ENCODE results near the gene ALDH1A3. TPM values are rescaled to one million over a fixed set of nuclear protein-coding genes. Genes with fewer than 3 reads are reported as not detected.
A peak's percentile ranks its signal among the peaks of the same experiment; 100 is the strongest.

The ALDH1A3 gene
- total RNA-seq, 1 donor, result 54.6 TPM

DNA sequence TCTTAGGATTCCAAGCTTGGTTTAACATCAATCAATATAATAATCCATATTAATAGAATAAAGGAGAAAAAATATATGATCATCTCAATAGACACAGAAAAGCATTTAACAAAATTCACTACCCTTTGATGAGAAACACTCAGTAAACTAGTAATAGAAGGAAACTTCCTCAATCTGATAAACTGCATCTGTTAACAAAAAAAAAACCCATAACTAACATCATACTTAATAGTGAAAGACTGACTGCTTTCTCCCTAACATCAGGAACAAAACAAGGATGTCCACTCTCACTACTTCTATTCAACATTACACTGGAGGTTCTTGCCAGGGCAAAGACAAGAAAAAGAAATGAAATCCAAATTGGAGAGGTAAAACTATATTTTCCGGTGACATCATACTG is 70.1 kb downstream of the ALDH1A3 start:
- Histone ChIP-seq H3K4me1 (ENCODE audit: insufficient read depth, low read length) (no peaks in the 10 kb centered on the region), H3K79me2 (ENCODE audit: insufficient read depth, low read length) (peaks cover 10% of the 10 kb centered on the region), H3K27ac (ENCODE audit: low read depth, low read length) (no peak overlapping the region), H3K4me3 (ENCODE audit: insufficient read depth, low read length) (no peak overlapping the region), H3K4me2 (ENCODE audit: insufficient read depth, low read length) (no peak overlapping the region), H3K36me3 (ENCODE audit: insufficient read depth, low read length) (no peaks in the 10 kb centered on the region), H2AFZ (ENCODE audit: low read length) (no peak overlapping the region), H3K9me3 (ENCODE audit: low read depth, low read length) (no peaks in the 10 kb centered on the region), H3K27me3 (ENCODE audit: insufficient read depth, low read length) (no peaks in the 10 kb centered on the region), H4K20me1 (ENCODE audit: insufficient read depth, low read length) (no peaks in the 10 kb centered on the region)
- no peak for DNase-seq (ENCODE audit: insufficient read length, low spot score, missing footprints)
- TF ChIP-seq, protein P1, sequence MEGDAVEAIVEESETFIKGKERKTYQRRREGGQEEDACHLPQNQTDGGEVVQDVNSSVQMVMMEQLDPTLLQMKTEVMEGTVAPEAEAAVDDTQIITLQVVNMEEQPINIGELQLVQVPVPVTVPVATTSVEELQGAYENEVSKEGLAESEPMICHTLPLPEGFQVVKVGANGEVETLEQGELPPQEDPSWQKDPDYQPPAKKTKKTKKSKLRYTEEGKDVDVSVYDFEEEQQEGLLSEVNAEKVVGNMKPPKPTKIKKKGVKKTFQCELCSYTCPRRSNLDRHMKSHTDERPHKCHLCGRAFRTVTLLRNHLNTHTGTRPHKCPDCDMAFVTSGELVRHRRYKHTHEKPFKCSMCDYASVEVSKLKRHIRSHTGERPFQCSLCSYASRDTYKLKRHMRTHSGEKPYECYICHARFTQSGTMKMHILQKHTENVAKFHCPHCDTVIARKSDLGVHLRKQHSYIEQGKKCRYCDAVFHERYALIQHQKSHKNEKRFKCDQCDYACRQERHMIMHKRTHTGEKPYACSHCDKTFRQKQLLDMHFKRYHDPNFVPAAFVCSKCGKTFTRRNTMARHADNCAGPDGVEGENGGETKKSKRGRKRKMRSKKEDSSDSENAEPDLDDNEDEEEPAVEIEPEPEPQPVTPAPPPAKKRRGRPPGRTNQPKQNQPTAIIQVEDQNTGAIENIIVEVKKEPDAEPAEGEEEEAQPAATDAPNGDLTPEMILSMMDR (IDR thresholded peaks at IDR 0.05; ENCODE audit: extremely low read depth, low read depth, low read length), result no peak

DNA sequence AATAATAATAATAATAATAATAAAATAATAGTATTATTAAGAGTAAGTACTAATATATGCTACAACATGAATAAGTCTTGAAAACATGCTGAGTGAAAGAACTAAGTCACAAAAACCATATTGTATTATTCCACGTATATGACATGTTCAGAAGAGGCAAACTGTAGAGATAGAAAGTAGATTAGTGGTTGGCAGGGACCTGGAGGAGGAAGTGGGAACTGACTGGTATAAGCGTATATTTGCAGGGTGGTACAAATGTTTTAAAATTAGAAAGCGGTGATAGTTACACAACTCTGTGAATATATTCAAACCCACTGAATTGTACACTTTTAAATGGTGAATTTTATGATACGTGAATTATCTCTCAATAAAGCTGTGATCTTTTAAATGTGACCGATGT is 72.3 kb downstream of the ALDH1A3 start:
- H3K79me2 ChIP-seq (ENCODE audit: insufficient read depth, low read length), result peaks cover 22% of the 10 kb centered on the region

DNA sequence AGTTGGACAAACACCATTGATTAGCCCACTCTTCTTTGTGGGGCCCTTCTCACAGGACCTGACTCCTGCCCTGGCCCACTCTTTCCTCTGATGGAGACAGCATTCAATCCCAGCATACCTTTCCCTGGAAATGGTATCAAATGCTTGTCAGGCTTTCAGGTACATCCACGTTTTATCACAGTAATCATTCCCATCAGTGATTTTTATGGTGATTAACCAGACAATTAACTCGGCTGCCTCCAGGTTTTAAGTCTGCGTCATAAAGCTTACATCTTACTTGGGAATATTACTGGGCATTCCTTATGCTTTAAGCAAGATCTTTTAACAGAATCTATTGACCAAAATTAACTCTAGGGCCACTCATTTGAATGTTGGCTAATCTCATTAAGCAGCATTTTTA is 72.9 kb downstream of the ALDH1A3 start:
- no peaks in the 10 kb centered on the region for H3K9me3 ChIP-seq (ENCODE audit: low read depth, low read length)
- no peaks in the 10 kb centered on the region for H3K36me3 ChIP-seq (ENCODE audit: insufficient read depth, low read length)
- H3K27me3 ChIP-seq (ENCODE audit: insufficient read depth, low read length), result no peaks in the 10 kb centered on the region
- TF ChIP-seq, protein P1 (IDR thresholded peaks at IDR 0.05; ENCODE audit: extremely low read depth, low read depth, low read length), result no peak
- peaks cover 26% of the 10 kb centered on the region for H3K79me2 ChIP-seq (ENCODE audit: insufficient read depth, low read length)
- H3K27ac ChIP-seq (ENCODE audit: low read depth, low read length), result no peak overlapping the region
- H3K4me2 ChIP-seq (ENCODE audit: insufficient read depth, low read length), result no peak overlapping the region
- H3K4me3 ChIP-seq (ENCODE audit: insufficient read depth, low read length), result no peak overlapping the region
- H4K20me1 ChIP-seq (ENCODE audit: insufficient read depth, low read length), result no peaks in the 10 kb centered on the region
- no peak overlapping the region for H2AFZ ChIP-seq (ENCODE audit: low read length)
- peaks cover 5% of the 10 kb centered on the region for H3K4me1 ChIP-seq (ENCODE audit: insufficient read depth, low read length)
- no peak for DNase-seq (ENCODE audit: insufficient read length, low spot score, missing footprints)

More for the DNA sequence above, 72.3 kb downstream of the ALDH1A3 start:
- H3K4me2 ChIP-seq (ENCODE audit: insufficient read depth, low read length), result no peak overlapping the region
- H3K4me3 ChIP-seq (ENCODE audit: insufficient read depth, low read length), result no peak overlapping the region
- no peaks in the 10 kb centered on the region for H3K27me3 ChIP-seq (ENCODE audit: insufficient read depth, low read length)
- no peak overlapping the region for H2AFZ ChIP-seq (ENCODE audit: low read length)
- TF ChIP-seq, protein P1 (IDR thresholded peaks at IDR 0.05; ENCODE audit: extremely low read depth, low read depth, low read length), result no peak
- H3K36me3 ChIP-seq (ENCODE audit: insufficient read depth, low read length), result no peaks in the 10 kb centered on the region
- no peak overlapping the region for H3K27ac ChIP-seq (ENCODE audit: low read depth, low read length)
- no peaks in the 10 kb centered on the region for H3K9me3 ChIP-seq (ENCODE audit: low read depth, low read length)
- no peak for DNase-seq (ENCODE audit: insufficient read length, low spot score, missing footprints)
- H4K20me1 ChIP-seq (ENCODE audit: insufficient read depth, low read length), result no peaks in the 10 kb centered on the region
- no peaks in the 10 kb centered on the region for H3K4me1 ChIP-seq (ENCODE audit: insufficient read depth, low read length)

DNA sequence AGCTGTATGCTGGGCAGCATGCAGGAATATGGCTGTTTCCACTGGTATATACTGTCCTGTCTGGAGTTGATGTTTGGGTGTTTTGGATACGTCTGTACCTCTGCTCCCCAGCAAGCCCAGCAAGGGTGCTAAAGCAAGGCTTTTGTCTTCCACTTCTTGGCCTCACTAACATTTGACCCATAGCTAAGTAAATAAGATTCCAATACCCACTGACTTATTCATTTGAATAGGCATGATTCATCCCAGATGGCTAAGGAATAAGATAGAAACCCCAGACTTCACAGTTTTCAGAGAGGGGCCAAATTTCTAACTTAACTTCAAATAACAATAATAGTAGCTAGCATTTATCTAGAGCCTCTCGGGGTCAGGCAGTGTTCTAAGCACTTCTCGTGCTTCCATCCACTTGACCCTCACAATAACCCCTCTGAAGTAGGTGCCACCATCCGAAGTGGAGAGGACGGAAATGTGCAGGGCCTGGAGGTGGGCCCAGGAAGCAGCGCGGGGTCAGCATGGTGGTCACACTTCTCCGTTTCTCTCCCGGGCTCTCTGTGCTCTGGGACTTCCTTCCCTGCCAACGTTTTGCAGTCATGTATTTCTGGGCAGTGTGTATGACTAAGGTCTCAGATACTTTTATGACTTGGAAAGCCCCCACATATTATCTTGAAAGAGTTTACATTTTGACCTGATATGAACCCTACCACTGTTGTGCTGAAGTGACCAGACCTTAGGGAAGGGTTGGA is 78.9 kb downstream of the ALDH1A3 start:
- Histone ChIP-seq H3K9me3 (ENCODE audit: low read depth, low read length) (no peaks in the 10 kb centered on the region), H4K20me1 (ENCODE audit: insufficient read depth, low read length) (no peaks in the 10 kb centered on the region), H3K79me2 (ENCODE audit: insufficient read depth, low read length) (peaks cover 40% of the 10 kb centered on the region), H2AFZ (ENCODE audit: low read length) (peak overlapping the region; percentile 74), H3K27ac (ENCODE audit: low read depth, low read length) (peak overlapping the region; percentile 98), H3K4me1 (ENCODE audit: insufficient read depth, low read length) (peaks cover 38% of the 10 kb centered on the region), H3K4me3 (ENCODE audit: insufficient read depth, low read length) (peak overlapping the region; percentile 57), H3K36me3 (ENCODE audit: insufficient read depth, low read length) (no peaks in the 10 kb centered on the region), H3K27me3 (ENCODE audit: insufficient read depth, low read length) (no peaks in the 10 kb centered on the region), H3K4me2 (ENCODE audit: insufficient read depth, low read length) (peak overlapping the region; percentile 90)
- no peak for DNase-seq (ENCODE audit: insufficient read length, low spot score, missing footprints)
- TF ChIP-seq, protein P1 (IDR thresholded peaks at IDR 0.05; ENCODE audit: extremely low read depth, low read depth, low read length), result no peak
